ENCODE measurements around the gene CSNK2A3.

CSNK2A3 gene

DNA sequence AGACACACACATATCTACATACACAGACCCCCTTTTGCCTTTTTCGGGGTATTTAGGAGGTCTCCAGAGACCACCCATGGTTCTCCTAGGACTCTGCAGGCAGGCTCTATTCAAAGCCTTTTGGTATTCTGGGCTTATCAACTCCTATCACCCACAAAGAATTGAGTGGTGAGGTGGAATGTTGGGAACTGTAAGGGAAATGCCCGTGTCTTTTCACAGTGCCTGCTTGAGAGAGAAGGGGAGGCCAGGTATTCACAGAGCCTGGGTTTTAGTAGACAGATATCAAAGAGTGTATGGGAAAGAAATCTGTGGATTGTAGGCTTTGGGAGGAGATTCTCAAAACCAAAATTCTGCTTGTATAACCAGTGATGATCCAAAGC is 44.0 kb upstream of the CSNK2A3 start:
- no peak for ATAC-seq
- no peak for TF ChIP-seq ZNF70 (CRISPR knock-in tag; IDR thresholded peaks at IDR 0.05)
- no peak for TF ChIP-seq BACH2 (CRISPR knock-in tag; IDR thresholded peaks at IDR 0.05; ENCODE audit: borderline replicate concordance)
- TF ChIP-seq PPARA (CRISPR knock-in tag; IDR thresholded peaks at IDR 0.05; ENCODE audit: borderline replicate concordance) = no peak
- TF ChIP-seq CSDC2 (CRISPR knock-in tag; IDR thresholded peaks at IDR 0.05) = no peak
- TF ChIP-seq ESRRG (CRISPR knock-in tag; IDR thresholded peaks at IDR 0.05) = no peak
- no peak for TF ChIP-seq OSR1 (CRISPR knock-in tag; IDR thresholded peaks at IDR 0.05)
- TF ChIP-seq PATZ1 (CRISPR knock-in tag; IDR thresholded peaks at IDR 0.05; ENCODE audit: borderline replicate concordance) = no peak
- TF ChIP-seq, protein P1, sequence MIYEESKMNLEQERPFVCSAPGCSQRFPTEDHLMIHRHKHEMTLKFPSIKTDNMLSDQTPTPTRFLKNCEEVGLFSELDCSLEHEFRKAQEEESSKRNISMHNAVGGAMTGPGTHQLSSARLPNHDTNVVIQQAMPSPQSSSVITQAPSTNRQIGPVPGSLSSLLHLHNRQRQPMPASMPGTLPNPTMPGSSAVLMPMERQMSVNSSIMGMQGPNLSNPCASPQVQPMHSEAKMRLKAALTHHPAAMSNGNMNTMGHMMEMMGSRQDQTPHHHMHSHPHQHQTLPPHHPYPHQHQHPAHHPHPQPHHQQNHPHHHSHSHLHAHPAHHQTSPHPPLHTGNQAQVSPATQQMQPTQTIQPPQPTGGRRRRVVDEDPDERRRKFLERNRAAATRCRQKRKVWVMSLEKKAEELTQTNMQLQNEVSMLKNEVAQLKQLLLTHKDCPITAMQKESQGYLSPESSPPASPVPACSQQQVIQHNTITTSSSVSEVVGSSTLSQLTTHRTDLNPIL (CRISPR knock-in tag; IDR thresholded peaks at IDR 0.05; ENCODE audit: low read depth) = no peak
- TF ChIP-seq SNAI2 (CRISPR knock-in tag; IDR thresholded peaks at IDR 0.05) = no peak
- no peak for TF ChIP-seq TSHZ2 (CRISPR knock-in tag; IDR thresholded peaks at IDR 0.05)
- no peak for TF ChIP-seq ZFP30 (CRISPR knock-in tag; IDR thresholded peaks at IDR 0.05)
- TF ChIP-seq TCF4 (CRISPR knock-in tag; IDR thresholded peaks at IDR 0.05; ENCODE audit: borderline replicate concordance) = no peak
- TF ChIP-seq TOX (CRISPR knock-in tag; IDR thresholded peaks at IDR 0.05; ENCODE audit: borderline replicate concordance) = no peak
- TF ChIP-seq ZNF8 (CRISPR knock-in tag; IDR thresholded peaks at IDR 0.05) = no peak
- TF ChIP-seq CSRNP3 (CRISPR knock-in tag; IDR thresholded peaks at IDR 0.05) = no peak
- no peak for TF ChIP-seq GLIS3 (CRISPR knock-in tag; IDR thresholded peaks at IDR 0.05)
- TF ChIP-seq RARB (CRISPR knock-in tag; IDR thresholded peaks at IDR 0.05) = no peak

- no peak for TF ChIP-seq POU6F1 (CRISPR knock-in tag; IDR thresholded peaks at IDR 0.05; ENCODE audit: borderline replicate concordance, low read depth)
- TF ChIP-seq TSHZ2 (CRISPR knock-in tag; IDR thresholded peaks at IDR 0.05) = no peak
- no peak for TF ChIP-seq ZFP3 (CRISPR knock-in tag; IDR thresholded peaks at IDR 0.05)
- no peak for TF ChIP-seq ZNF70 (CRISPR knock-in tag; IDR thresholded peaks at IDR 0.05)
- no peak for TF ChIP-seq CSRNP3 (CRISPR knock-in tag; IDR thresholded peaks at IDR 0.05)
- TF ChIP-seq ZC3H10 (CRISPR knock-in tag; IDR thresholded peaks at IDR 0.05) = no peak
- no peak for TF ChIP-seq GLIS3 (CRISPR knock-in tag; IDR thresholded peaks at IDR 0.05)
- no peak for TF ChIP-seq ZNF8 (CRISPR knock-in tag; IDR thresholded peaks at IDR 0.05)
- no peak for TF ChIP-seq TCF4 (CRISPR knock-in tag; IDR thresholded peaks at IDR 0.05; ENCODE audit: borderline replicate concordance)
- TF ChIP-seq ZFP30 (CRISPR knock-in tag; IDR thresholded peaks at IDR 0.05) = no peak
- TF ChIP-seq BACH2 (CRISPR knock-in tag; IDR thresholded peaks at IDR 0.05; ENCODE audit: borderline replicate concordance) = no peak
- TF ChIP-seq, protein P1 (CRISPR knock-in tag; IDR thresholded peaks at IDR 0.05; ENCODE audit: low read depth) = no peak
- no peak for TF ChIP-seq PPARA (CRISPR knock-in tag; IDR thresholded peaks at IDR 0.05; ENCODE audit: borderline replicate concordance)
- no peak for TF ChIP-seq PATZ1 (CRISPR knock-in tag; IDR thresholded peaks at IDR 0.05; ENCODE audit: borderline replicate concordance)
- no peak for TF ChIP-seq SNAI2 (CRISPR knock-in tag; IDR thresholded peaks at IDR 0.05)
- ATAC-seq = no peak
Measured at GRCh38 chr11:11396301-11397035, 43.4 kb upstream of the CSNK2A3 start.

Data from SK-N-SH treated with all-trans-retinoic acid at 6 μM for 48 hours (cell line).